Left lung (tissue), 10 donors: Measurements from ENCODE around the gene LRRC8B. TPM values are rescaled to one million over a fixed set of nuclear protein-coding genes. Genes with fewer than 3 reads are reported as not detected.

Experiments used
- ATAC-seq: fragments of 200-7000 bp; cut with Tn5 transposase; one replicate; pipeline ENCODE4 v1.9.1; 2020; ENCODE audit warnings: moderate library complexity
- DNase-seq, 4 donors: peaks; one replicate each; pipeline ENCODE4 v3.0.0-alpha.2; 2013 to 2020
- H3K27ac ChIP-seq, 2 donors: fragments of 200-600 bp; sonication (generic) in 1 of 2; one replicate each; pipeline versions ENCODE4 v1.5.0 to v1.8.0; 2020 to 2021
- H3K27me3 ChIP-seq, 2 donors: fragments of 200-600 bp; sonication (generic) in 1 of 2; one replicate each; pipeline versions ENCODE4 v1.5.0 to v1.8.0; 2020 to 2021
- H3K36me3 ChIP-seq, 2 donors: fragments of 200-600 bp; sonication (generic) in 1 of 2; one replicate each; pipeline versions ENCODE4 v1.5.0 to v1.8.0; 2020 to 2021
- H3K4me1 ChIP-seq, 2 donors: fragments of 200-600 bp; one replicate each; pipeline ENCODE4 v1.8.0; 2021
- H3K4me3 ChIP-seq, 2 donors: fragments of 200-600 bp; sonication (generic) in 1 of 2; one replicate each; pipeline versions ENCODE4 v1.5.0 to v1.8.0; 2020 to 2021; ENCODE audit warnings: mild to moderate bottlenecking in 1 of 2
- H3K9me3 ChIP-seq, 2 donors: fragments of 200-600 bp; sonication (generic) in 1 of 2; one replicate each; pipeline versions ENCODE4 v1.5.0 to v1.8.0; 2020 to 2021
- intact Hi-C, 2 donors: fragments of 100-400 bp; cut with DNase I; formaldehyde crosslinking; loops; one replicate each; pipeline versions ENCODE4 v1.11.2 to v1.14.2; 2022
- polyA plus RNA-seq, 6 donors: library from polyadenylated mRNA; unstranded; fragments of 120-200 nt; gene quantifications; one replicate each; pipeline ENCODE4 v1.2.1, GENCODE V29; 2013; ENCODE audit not compliant: insufficient read length in 6 of 6
- total RNA-seq, 2 donors: library from RNA; stranded (reverse); fragmentation: NEBNext Ultra II Directional; extraction: Animal tissue kit (Norgen Biotek cat#: 25700); gene quantifications; one replicate each; pipeline ENCODE4 v1.2.1, GENCODE V29; 2021
- TF ChIP-seq, protein P1 (sequence below), 2 donors: fragments of 200-600 bp; sonication (generic) in 1 of 2; IDR thresholded peaks; one replicate each; pipeline versions ENCODE4 v1.5.0 to v1.8.0; 2021; ENCODE audit warnings: antibody characterized with exemption in 2 of 2
- donor health status: DM: no; HTN: yes; CAD: no.
- donor health status: DM: no; HTN: no; CAD: no.

Gene LRRC8B
- total and polyA plus RNA-seq, 8 donors = 8.9 to 22.5 (median 10.4) TPM

GRCh38 chr1:89644119-89644814 lies 119.6 kb downstream of the LRRC8B start:
- Histone ChIP-seq H3K36me3 (no peaks in the 10 kb centered on the region), H3K27ac (no peak overlapping the region), H3K9me3 (peaks cover 0 to 15% of the 10 kb centered on the region in 2 donors), H3K27me3 (no peaks in the 10 kb centered on the region), H3K4me3 (no peak overlapping the region), H3K4me1 (peaks cover 0 to 20% of the 10 kb centered on the region in 2 donors)
- TF ChIP-seq, protein P1, sequence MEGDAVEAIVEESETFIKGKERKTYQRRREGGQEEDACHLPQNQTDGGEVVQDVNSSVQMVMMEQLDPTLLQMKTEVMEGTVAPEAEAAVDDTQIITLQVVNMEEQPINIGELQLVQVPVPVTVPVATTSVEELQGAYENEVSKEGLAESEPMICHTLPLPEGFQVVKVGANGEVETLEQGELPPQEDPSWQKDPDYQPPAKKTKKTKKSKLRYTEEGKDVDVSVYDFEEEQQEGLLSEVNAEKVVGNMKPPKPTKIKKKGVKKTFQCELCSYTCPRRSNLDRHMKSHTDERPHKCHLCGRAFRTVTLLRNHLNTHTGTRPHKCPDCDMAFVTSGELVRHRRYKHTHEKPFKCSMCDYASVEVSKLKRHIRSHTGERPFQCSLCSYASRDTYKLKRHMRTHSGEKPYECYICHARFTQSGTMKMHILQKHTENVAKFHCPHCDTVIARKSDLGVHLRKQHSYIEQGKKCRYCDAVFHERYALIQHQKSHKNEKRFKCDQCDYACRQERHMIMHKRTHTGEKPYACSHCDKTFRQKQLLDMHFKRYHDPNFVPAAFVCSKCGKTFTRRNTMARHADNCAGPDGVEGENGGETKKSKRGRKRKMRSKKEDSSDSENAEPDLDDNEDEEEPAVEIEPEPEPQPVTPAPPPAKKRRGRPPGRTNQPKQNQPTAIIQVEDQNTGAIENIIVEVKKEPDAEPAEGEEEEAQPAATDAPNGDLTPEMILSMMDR (IDR thresholded peaks at IDR 0.05) = no peak
- DNase-seq = no peak
- ATAC-seq = no peak
- intact Hi-C loops = no loop called here

GRCh38 chr1:89646259-89646658 lies 121.6 kb downstream of the LRRC8B start:
- DNase-seq (no peak), ATAC-seq (no peak)
- TF ChIP-seq, protein P1 (IDR thresholded peaks at IDR 0.05) = no peak
- intact Hi-C loops = no loop called here
- H3K27me3 ChIP-seq = no peaks in the 10 kb centered on the region
- peaks cover 0 to 7% of the 10 kb centered on the region in 2 donors for H3K4me1 ChIP-seq
- no peak overlapping the region for H3K27ac ChIP-seq
- peaks cover 0 to 15% of the 10 kb centered on the region in 2 donors for H3K9me3 ChIP-seq
- H3K4me3 ChIP-seq = no peak overlapping the region
- H3K36me3 ChIP-seq = no peaks in the 10 kb centered on the region

Other genes starting within 250 kb of the LRRC8B start
- 1 to 10 TPM in 1 of 2 donors, under 1 TPM in 1; 0.73 to 1.3 TPM for gene GBP6, start 160.8 kb upstream of the LRRC8B start, total RNA-seq
- 1 to 10 TPM in 1 of 6 donors, under 1 TPM in 5; 0.26 to 1.3 (median 0.55) TPM for gene GBP6, start 160.8 kb upstream of the LRRC8B start, polyA plus RNA-seq
- 10 to 100 TPM; 11.4 to 11.6 TPM for gene LRRC8C, start 108.3 kb downstream of the LRRC8B start, total RNA-seq
- gene LRRC8C, start 108.3 kb downstream of the LRRC8B start, polyA plus RNA-seq = 1 to 10 TPM; 8.3 to 9.7 (median 9.0) TPM